Embryonic facial prominence (tissue), 1 donor: Measurements from ENCODE around the gene EPB41L3.

Source experiments
- DNase-seq: peaks from one replicate; pipeline ENCODE4 v3.0.0-alpha.2; 2016; ENCODE audit errors: extremely low spot score

Gene EPB41L3

DNA sequence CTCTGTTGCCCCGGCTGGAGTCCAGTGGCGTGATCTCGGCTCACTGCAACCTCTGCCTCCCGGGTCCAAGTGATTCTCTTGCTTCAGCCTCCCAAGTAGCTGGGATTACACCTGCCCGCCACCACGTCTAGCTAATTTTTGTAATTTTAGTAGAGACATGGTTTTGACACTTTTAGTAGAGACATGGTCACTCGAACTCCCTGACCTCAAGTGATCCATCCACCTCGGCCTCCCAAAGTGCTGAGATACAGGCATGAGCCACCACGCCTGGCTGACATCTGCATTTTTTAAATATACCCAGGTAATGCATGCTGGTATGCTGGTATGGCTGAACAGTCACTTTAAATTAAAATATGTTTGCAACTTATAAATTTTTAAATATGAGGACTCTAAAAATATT, 91.9 kb downstream of the EPB41L3 start:
- no peak for DNase-seq

- DNase-seq: no peak
Observed at GRCh38 chr18:5451150-5451549, 92.6 kb downstream of the EPB41L3 start.

DNA sequence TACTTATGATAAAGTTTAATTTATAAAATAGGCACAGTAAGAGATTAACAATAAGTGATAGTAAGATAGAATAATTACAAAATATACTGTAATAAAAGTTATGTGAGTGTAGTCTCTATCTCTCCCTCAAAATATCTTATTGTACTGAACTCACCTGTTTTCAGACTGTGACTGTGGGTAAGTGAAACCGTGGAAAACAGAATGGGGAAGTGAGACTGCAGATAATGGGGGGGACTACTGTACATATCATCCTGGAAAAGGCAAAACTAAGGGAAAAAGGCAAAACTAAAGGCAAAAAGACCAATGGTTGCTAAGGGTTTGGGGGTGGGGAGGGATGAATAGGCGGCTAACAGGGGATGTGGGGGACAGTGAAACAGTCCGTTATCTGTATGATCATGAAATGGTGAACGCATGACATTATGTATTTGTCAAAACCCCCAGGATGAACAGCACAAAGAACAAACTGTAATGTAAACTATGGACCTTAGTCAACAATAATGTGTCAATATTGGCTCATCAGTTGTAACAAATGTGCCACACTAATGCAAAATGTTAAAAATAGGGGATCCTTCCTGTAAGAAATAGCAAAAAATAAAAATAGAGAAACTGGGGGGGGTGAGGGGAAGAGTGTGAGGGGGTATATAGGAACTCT, 93.8 kb downstream of the EPB41L3 start:
- DNase-seq: no peak

- DNase-seq: no peak
Observed at GRCh38 chr18:5447442-5447841, 96.4 kb downstream of the EPB41L3 start.

DNA sequence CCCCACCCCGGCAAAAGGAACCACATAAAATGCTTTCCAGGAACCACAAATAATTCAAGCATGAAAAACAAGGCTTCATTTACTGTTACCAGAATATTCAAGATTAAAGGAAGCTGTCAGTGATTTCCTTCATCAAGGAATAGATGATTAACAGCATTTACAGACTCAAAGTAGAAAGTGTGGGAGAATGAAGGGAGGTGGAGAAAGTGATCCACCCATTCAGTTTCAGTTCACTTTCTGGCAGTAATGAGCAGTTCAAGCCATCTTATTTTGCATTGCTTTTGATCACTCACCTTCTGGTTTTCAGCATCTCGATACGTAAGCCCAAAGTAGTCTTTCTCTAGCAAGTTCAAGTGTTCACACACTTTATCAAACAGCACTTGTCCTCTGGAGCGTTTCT, 99.0 kb downstream of the EPB41L3 start:
- DNase-seq: no peak

GRCh38 chr18:5444269-5444668, 99.5 kb downstream of the EPB41L3 start:
- no peak for DNase-seq

DNA sequence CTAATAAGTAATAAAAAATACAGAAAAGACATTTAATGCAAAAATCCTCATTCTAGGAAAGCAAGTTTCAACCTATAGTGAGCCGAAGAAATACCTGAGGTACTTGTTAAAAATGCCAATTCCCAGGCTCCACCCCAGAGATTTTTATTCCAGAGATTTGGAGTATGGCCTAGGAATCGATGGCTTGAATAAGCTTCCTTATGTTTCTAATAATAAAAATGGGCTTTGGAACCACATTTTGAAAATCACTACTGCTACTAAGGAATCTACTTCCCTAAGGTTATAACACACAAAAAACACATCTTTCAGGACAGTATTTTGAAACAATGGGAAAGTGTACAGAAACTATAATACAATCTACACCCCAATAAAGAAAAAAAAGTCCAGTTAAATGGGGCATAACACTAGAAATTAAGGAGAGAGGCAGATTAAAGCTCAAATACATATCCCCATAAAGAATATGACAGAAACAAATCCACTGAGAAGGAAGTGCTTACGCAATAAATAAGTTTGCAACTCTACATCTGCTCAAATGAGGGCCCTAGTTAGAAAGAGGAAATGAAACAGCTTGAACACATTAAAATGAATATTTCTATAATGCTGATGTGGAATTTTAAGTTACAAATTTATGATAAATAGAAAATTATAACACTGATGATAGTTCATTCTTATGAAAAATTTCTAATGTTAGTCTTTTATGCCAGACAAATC, 103.7 kb downstream of the EPB41L3 start:
- DNase-seq: no peak

- no peak for DNase-seq
Observed at GRCh38 chr18:5434425-5434824, 109.4 kb downstream of the EPB41L3 start.

GRCh38 chr18:5431836-5432575, 111.8 kb downstream of the EPB41L3 start:
- DNase-seq: no peak

GRCh38 chr18:5430131-5430530, 113.7 kb downstream of the EPB41L3 start:
- DNase-seq: no peak

DNA sequence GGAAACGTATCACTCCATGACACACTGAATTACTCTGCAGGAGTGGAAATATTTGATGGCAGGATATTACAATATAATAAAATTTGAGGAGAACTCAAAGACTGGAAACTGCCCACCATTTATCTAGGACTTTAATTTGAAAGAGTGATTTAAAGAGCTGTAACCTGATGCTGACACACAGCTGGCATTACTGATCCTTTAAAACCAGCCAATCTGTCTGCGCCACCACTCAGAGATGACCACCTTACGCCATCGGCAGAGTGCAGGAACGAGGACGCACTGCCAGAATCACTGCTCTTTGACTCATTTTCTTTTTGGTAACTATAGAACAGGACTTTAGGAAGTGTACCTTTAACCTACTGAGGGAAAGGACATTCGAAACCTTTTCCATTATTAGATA, 114.1 kb downstream of the EPB41L3 start:
- no peak for DNase-seq

DNA sequence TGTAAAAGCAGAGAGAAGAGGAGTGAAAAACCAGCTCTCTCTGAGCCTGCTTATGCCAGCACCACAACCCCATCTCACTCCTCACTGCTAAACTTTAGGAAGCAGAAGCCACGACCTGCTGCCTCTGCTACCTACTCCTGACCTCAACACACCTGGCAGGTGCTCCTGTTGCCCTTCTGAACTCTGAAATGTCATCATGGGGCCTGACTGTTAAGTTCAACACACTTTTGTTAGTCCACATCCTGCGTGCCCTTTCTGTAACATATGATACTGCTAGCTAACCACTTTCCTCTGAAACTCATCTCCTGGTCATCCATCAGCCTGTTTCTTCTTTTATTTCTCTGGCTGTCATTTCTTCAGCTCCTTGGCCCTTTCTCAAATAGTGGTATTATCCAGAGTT, 118.1 kb downstream of the EPB41L3 start:
- DNase-seq: no peak

- DNase-seq: no peak
Observed at GRCh38 chr18:5424903-5425664, 118.7 kb downstream of the EPB41L3 start.

- no peak for DNase-seq
Observed at GRCh38 chr18:5422626-5423025, 121.2 kb downstream of the EPB41L3 start.

- no peak for DNase-seq
Observed at GRCh38 chr18:5421981-5422380, 121.8 kb downstream of the EPB41L3 start.

DNA sequence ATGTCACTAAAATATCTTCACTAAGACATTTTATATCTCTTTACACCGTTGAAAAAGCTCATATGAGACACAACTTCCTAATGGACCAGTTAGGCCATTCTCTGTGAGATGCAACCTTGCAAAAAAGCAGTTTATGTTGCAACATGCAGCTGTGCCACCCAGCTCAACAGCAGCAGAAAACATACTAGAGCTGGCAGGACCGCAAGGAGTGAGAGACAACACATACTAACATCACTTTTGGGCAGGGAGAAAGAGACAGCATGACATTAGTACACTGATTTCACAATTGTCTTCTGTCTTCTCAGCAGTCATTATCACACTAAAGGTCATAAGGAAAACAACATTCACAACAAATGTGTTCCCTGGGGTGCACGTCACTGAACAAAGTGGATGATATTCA, 122.9 kb downstream of the EPB41L3 start:
- DNase-seq: no peak

DNA sequence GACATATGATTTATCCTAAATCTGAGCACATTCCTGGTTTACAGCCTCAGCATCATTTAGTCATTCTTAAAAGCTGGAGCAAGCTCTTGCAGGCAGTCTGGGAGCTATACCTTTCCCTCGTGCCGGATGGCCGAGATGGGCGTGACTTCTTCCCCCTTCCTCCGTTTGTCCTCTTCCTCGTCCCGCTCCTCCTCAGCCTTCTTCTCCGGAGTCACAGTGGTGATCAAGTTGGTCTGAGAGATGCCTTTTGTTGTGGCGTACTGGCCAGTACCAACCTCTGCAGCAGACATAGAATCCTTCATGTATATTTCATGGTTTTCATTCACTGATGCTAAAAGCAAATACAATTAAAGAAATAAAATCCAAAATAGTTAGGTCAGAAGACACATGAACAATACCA, 124.2 kb downstream of the EPB41L3 start:
- no peak for DNase-seq

DNA sequence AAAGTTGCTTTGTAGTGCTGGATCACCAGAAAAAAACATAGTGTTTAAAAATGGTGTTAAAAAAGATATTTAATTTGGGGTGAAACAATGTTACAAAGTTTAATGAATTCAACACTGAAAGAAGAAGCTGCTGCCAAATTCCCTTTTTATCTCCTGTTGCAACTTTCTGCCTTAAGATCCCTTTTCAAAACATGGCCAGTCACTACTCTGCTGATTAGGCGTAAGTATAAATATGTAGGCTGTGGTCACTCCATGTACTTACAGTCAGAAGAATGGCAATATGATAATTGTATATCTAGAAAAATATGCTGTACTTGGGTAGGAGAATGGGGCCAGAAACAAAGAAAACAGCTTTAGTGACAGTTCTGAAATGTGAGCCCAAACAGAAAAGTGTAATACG, 124.8 kb downstream of the EPB41L3 start:
- no peak for DNase-seq

DNA sequence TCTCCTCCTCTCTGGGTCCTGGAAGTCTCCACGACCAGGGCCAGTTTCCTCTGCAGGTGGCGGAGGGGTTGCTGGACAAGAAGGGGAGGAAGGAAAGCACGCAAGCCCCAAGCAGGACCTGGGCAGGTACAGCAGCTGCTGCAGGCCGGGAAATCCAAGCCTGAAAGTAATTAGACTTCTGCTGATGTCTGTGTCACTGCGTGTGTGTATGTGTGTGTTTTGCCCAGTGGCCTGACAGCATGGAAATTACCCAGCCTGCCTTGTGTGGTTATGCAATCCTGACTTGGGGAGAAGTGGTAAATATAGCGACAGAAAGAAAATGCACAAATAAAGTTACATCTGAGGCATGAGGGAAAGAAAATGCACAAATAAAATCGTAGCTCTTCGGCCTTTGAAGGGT, 126.5 kb downstream of the EPB41L3 start:
- no peak for DNase-seq

DNA sequence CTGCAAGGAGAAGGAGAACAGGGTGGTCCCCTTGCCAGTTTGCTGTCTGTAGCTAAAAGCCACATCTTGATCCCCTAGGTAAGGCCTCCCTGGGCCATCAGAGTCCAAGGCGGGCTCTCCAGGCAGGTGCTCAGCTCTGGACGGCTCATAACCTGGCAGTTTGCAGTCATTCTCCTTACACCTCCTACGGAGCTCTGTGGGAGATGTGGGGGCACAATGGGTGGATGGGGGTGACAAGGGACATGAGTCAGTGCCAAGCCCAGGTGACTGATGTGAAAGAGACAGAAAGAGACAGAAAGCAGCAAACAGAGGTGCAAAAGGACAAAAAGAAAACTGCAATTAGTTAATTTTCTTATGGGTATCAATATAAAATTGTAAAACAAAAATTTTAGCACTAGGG, 127.7 kb downstream of the EPB41L3 start:
- DNase-seq: no peak

DNA sequence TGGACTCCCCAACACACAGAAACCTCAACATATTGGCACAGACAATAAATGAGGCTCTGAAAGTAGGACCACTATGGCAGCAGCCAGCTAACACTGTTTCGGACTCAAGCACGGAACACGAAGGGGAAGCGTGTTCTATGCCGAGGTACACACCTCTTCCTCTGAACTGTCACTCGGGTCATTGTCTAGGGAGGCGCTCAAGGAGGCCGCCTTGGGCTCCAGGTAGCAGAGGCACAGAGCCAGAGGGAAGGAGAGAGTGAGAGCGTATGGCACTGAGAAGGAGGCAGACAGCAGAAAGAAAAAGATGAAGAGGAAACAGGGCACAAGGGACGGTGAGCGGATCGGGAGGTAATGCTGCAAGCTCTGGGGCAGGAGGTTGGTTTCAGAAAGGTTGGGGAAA, 128.1 kb downstream of the EPB41L3 start:
- no peak for DNase-seq

DNA sequence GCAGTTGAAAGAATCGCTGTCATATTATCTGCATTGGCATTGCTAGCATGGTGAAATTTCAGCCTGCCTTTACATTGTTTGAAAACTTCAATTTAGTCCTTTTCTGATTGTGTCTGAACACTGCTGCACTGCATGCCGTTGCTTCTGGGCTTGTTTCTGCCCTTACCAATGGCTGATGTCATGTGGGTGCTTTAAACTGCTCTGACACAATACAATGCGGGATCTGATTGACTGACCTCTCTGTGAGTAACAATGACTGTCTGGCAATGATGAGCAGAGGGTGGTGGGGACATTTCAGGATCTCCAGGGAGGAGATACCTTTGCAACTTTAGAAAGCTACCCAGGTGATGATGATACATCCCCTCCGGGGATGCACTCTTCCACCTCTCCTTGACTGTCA, 128.8 kb downstream of the EPB41L3 start:
- no peak for DNase-seq
